H1 (cell line): ENCODE results near the gene FOXK1. TPM values are rescaled to one million over a fixed set of nuclear protein-coding genes. Genes with fewer than 3 reads are reported as not detected.

ENCODE experiments used
- CTCF ChIA-PET: fragments of 300-600 bp; sonication (Branson Sonifier 250); formaldehyde crosslinking; loops from one replicate; lab custom pipeline; 2021; ENCODE audit not compliant: partially characterized antibody; lab: Charles Lee
- POLR2A ChIA-PET: fragments of 300-600 bp; sonication (Branson Sonifier 250); formaldehyde crosslinking; loops from one replicate; lab custom pipeline; 2021; ENCODE audit warnings: inconsistent platforms; ENCODE audit not compliant: partially characterized antibody; lab: Charles Lee
- DNase-seq, 2 experiments: peaks; one replicate each; pipeline versions ENCODE4 v3.0.0 to v3.0.0-alpha.2; 2010 to 2022; ENCODE audit warnings: low spot score in 2 of 2, low read depth in 1 of 2, mixed read lengths in 1 of 2
- FAIRE-seq: peaks from 2 replicates; lab custom pipeline; 2011; peaks lifted over from hg19 to GRCh38; lab: Jason Lieb, UNC
- H2AFZ ChIP-seq: 2 replicates; pipeline ENCODE4 v1.8.1; 2012; ENCODE audit warnings: low read length, inconsistent platforms
- H2AK5ac ChIP-seq: 2 replicates; pipeline ENCODE4 v1.6.1; 2013; ENCODE audit warnings: low read depth, low read length
- H2BK120ac ChIP-seq: replicated peaks from 2 replicates; pipeline ENCODE3; 2013; ENCODE audit warnings: low read depth, low read length, inconsistent platforms
- H2BK12ac ChIP-seq: 2 replicates; pipeline ENCODE4 v1.6.1; 2013; ENCODE audit warnings: low read depth, low read length
- H2BK15ac ChIP-seq: 2 replicates; pipeline ENCODE4 v1.6.1; 2013; ENCODE audit warnings: low read length
- H2BK20ac ChIP-seq: 2 replicates; pipeline ENCODE4 v1.6.1; 2013; ENCODE audit warnings: low read length
- H2BK5ac ChIP-seq: 2 replicates; pipeline ENCODE4 v1.6.1; 2013; ENCODE audit warnings: low read depth, low read length
- H3K14ac ChIP-seq: 2 replicates; pipeline ENCODE4 v1.6.1; 2013; ENCODE audit warnings: inconsistent platforms; ENCODE audit not compliant: insufficient read length
- H3K18ac ChIP-seq: 2 replicates; pipeline ENCODE4 v1.6.1; 2013; ENCODE audit warnings: low read length; ENCODE audit errors: extremely low read depth
- H3K23ac ChIP-seq: 2 replicates; pipeline ENCODE4 v1.6.1; 2013; ENCODE audit warnings: inconsistent platforms; ENCODE audit not compliant: insufficient read length
- H3K23me2 ChIP-seq: 2 replicates; pipeline ENCODE4 v1.6.1; 2013; ENCODE audit warnings: low read depth, low read length
- H3K27ac ChIP-seq: 2 replicates; pipeline ENCODE4 v1.6.1; 2011; ENCODE audit warnings: low read depth, low read length, inconsistent platforms
- H3K27me3 ChIP-seq, 4 experiments: replicated peaks in 1 of 4; 1 replicate in 1 of 4; 2 replicates in 3 of 4; pipeline versions ENCODE4 v1.6.1 to v1.8.1; 2011 to 2013; ENCODE audit warnings: low read length in 3 of 4, mild to moderate bottlenecking in 3 of 4, inconsistent platforms in 2 of 4, mixed read lengths in 2 of 4, moderate library complexity in 1 of 4; ENCODE audit not compliant: control insufficient read depth in 3 of 4, insufficient read depth in 3 of 4; ENCODE audit errors: extremely low read depth in 1 of 4
- H3K36me3 ChIP-seq, 4 experiments: 2 replicates each; pipeline versions ENCODE4 v1.6.1 to v1.8.1; 2011 to 2013; ENCODE audit warnings: mild to moderate bottlenecking in 4 of 4, low read length in 3 of 4, moderate library complexity in 2 of 4, control low read depth in 1 of 4, inconsistent platforms in 1 of 4; ENCODE audit not compliant: insufficient read depth in 4 of 4, control insufficient read depth in 2 of 4
- H3K4ac ChIP-seq: replicated peaks from 2 replicates; pipeline ENCODE3; 2013; ENCODE audit warnings: low read length, low read depth, mixed read lengths, inconsistent platforms; ENCODE audit not compliant: insufficient read length
- H3K4me1 ChIP-seq, 4 experiments: replicated peaks in 1 of 4; 1 replicate in 1 of 4; 2 replicates in 3 of 4; pipeline versions ENCODE4 v1.6.1 to v1.8.1; 2011 to 2013; ENCODE audit warnings: low read length in 3 of 4, inconsistent platforms in 2 of 4, mixed read lengths in 1 of 4; ENCODE audit not compliant: insufficient read depth in 4 of 4, control insufficient read depth in 3 of 4
- H3K4me2 ChIP-seq, 2 experiments: 2 replicates each; pipeline versions ENCODE4 v1.6.1 to v1.8.1; 2011 to 2013; ENCODE audit warnings: low read depth in 2 of 2, low read length in 2 of 2, control low read depth in 1 of 2, inconsistent platforms in 1 of 2, mild to moderate bottlenecking in 1 of 2; ENCODE audit not compliant: insufficient read depth in 1 of 2
- H3K4me3 ChIP-seq, 4 experiments: fragments of 200-600, 300-600 bp in 1 of 4; sonication (generic), shearing (Covaris generic), sonication (Bioruptor Twin) in 1 of 4; 2 replicates each; pipeline versions ENCODE4 v1.5.1 to v1.8.1; 2011 to 2016; ENCODE audit warnings: low read length in 4 of 4, low read depth in 3 of 4, control low read depth in 2 of 4, inconsistent platforms in 2 of 4, mild to moderate bottlenecking in 2 of 4, mixed read lengths in 1 of 4, moderate library complexity in 1 of 4; ENCODE audit not compliant: insufficient read depth in 2 of 4; ENCODE audit errors: extremely low read depth in 1 of 4
- H3K56ac ChIP-seq: replicated peaks from 2 replicates; pipeline ENCODE3; 2013; ENCODE audit warnings: low read depth, mild to moderate bottlenecking, mixed read lengths, low read length, inconsistent platforms; ENCODE audit not compliant: insufficient read length
- H3K79me1 ChIP-seq: 2 replicates; pipeline ENCODE4 v1.6.1; 2013; ENCODE audit warnings: low read depth, low read length, control low read depth
- H3K79me2 ChIP-seq, 2 experiments: 2 replicates each; pipeline versions ENCODE4 v1.6.1 to v1.8.1; 2012 to 2013; ENCODE audit warnings: low read length in 2 of 2, mild to moderate bottlenecking in 2 of 2, inconsistent platforms in 1 of 2; ENCODE audit not compliant: insufficient read depth in 2 of 2, control insufficient read depth in 1 of 2
- H3K9ac ChIP-seq, 4 experiments: replicated peaks in 1 of 4; 1 replicate in 1 of 4; 2 replicates in 3 of 4; pipeline versions ENCODE4 v1.6.1 to v1.8.1; 2011 to 2013; ENCODE audit warnings: low read depth in 3 of 4, low read length in 3 of 4, control low read depth in 2 of 4, mild to moderate bottlenecking in 2 of 4, moderate library complexity in 2 of 4, inconsistent platforms in 1 of 4; ENCODE audit errors: extremely low read depth in 1 of 4
- H3K9me3 ChIP-seq, 2 experiments: 2 replicates each; pipeline versions ENCODE4 v1.6.1 to v1.8.1; 2012 to 2013; ENCODE audit warnings: mild to moderate bottlenecking in 2 of 2, moderate library complexity in 2 of 2, control low read depth in 1 of 2, inconsistent platforms in 1 of 2, low read depth in 1 of 2, low read length in 1 of 2, mixed read lengths in 1 of 2; ENCODE audit not compliant: insufficient read depth in 2 of 2
- H4K20me1 ChIP-seq, 2 experiments: replicated peaks in 1 of 2; 2 replicates each; pipeline versions ENCODE3 to v1.8.1; 2011 to 2013; ENCODE audit warnings: inconsistent platforms in 2 of 2, low read length in 2 of 2, mild to moderate bottlenecking in 1 of 2; ENCODE audit not compliant: insufficient read depth in 2 of 2, control insufficient read depth in 1 of 2
- H4K5ac ChIP-seq: 2 replicates; pipeline ENCODE4 v1.6.1; 2013; ENCODE audit warnings: low read length, low read depth, mixed read lengths, inconsistent platforms; ENCODE audit not compliant: insufficient read length
- H4K8ac ChIP-seq: 2 replicates; pipeline ENCODE4 v1.8.0; 2013; ENCODE audit warnings: mild to moderate bottlenecking, moderate library complexity, low read length, inconsistent platforms; ENCODE audit not compliant: insufficient read depth; ENCODE audit errors: extremely low read depth
- H4K91ac ChIP-seq: replicated peaks from 2 replicates; pipeline ENCODE3; 2013; ENCODE audit warnings: low read length, mixed read lengths, inconsistent platforms; ENCODE audit not compliant: insufficient read length
- ATF3 ChIP-seq: IDR thresholded peaks from 2 replicates; pipeline ENCODE4 v1.6.1; 2011; ENCODE audit warnings: low read depth, mild to moderate bottlenecking, low read length; ENCODE audit not compliant: insufficient read depth
- CBX5 ChIP-seq: fragments of 300-800, 300-1000 bp; sonication (generic); IDR thresholded peaks from 2 replicates; pipeline ENCODE4 v1.7.1; 2016; ENCODE audit warnings: antibody characterized with exemption, low read length, low read depth
- CHD1 ChIP-seq: IDR thresholded peaks from 2 replicates; pipeline ENCODE4 v1.6.1; 2012; ENCODE audit warnings: low read depth, low read length, improper control_type of control experiment
- CTBP2 ChIP-seq: IDR thresholded peaks from 2 replicates; pipeline ENCODE4 v1.7.0; 2011; ENCODE audit warnings: borderline replicate concordance, mild to moderate bottlenecking, moderate library complexity, mixed read lengths, low read length; ENCODE audit not compliant: insufficient read depth, insufficient read length
- HDAC2 ChIP-seq, 2 experiments: fragments of 300-600 bp in 1 of 2; sonication (generic) in 1 of 2; IDR thresholded peaks; 2 replicates each; pipeline ENCODE4 v1.6.1; 2011 to 2012; ENCODE audit warnings: low read depth in 2 of 2, low read length in 2 of 2, mild to moderate bottlenecking in 2 of 2, moderate library complexity in 2 of 2, borderline replicate concordance in 1 of 2, inconsistent platforms in 1 of 2
- POLR2A ChIP-seq, 2 experiments: IDR thresholded peaks; 1 replicate in 1 of 2; 2 replicates in 1 of 2; pipeline ENCODE4 v1.6.1; 2011; ENCODE audit warnings: low read depth in 2 of 2, low read length in 2 of 2, mild to moderate bottlenecking in 2 of 2; ENCODE audit errors: control extremely low read depth in 1 of 2
- POU5F1 ChIP-seq: IDR thresholded peaks from 2 replicates; pipeline ENCODE4 v1.6.1; 2011; ENCODE audit warnings: low read depth, mild to moderate bottlenecking, low read length, moderate library complexity
- RNF2 ChIP-seq: fragments of 200-900, 300-1000 bp; sonication (generic); IDR thresholded peaks from 2 replicates; pipeline ENCODE4 v1.7.1; 2016; ENCODE audit warnings: borderline replicate concordance, low read depth, mild to moderate bottlenecking, antibody characterized with exemption, low read length; ENCODE audit not compliant: poor library complexity, severe bottlenecking; ENCODE audit errors: missing control alignments
- TBP ChIP-seq: IDR thresholded peaks from 2 replicates; pipeline ENCODE4 v1.6.1; 2011; ENCODE audit warnings: low read depth, low read length, improper control_type of control experiment
- TCF12 ChIP-seq: IDR thresholded peaks from 2 replicates; pipeline ENCODE4 v1.6.1; 2011; ENCODE audit warnings: low read depth, mild to moderate bottlenecking, low read length
- WGBS, 2 experiments: shearing (Covaris generic) in 1 of 2; methylation state at CpG; one replicate each; pipeline versions ENCODE4 v1.1.6 to v1.1.7; 2013 to 2015; ENCODE audit warnings: low lambda C conversion rate in 2 of 2, mixed read lengths in 2 of 2, inconsistent platforms in 1 of 2, low coverage in 1 of 2, missing lambda C conversion rate in 1 of 2; ENCODE audit not compliant: insufficient replicate concordance in 2 of 2, insufficient coverage in 1 of 2, insufficient read length in 1 of 2; ENCODE audit errors: extremely low coverage in 1 of 2, missing lambda C conversion rate in 1 of 2; 5-methylcytosine and 5-hydroxymethylcytosine counted together
- polyA plus RNA-seq, 7 experiments: library from polyadenylated mRNA; depleted of rRNA in 3 of 7; stranded (reverse) in 5 of 7; unstranded in 2 of 7; fragments of >200 nt in 5 of 7; fragments of 200-250 nt in 2 of 7; gene quantifications; 1 replicate in 5 of 7; 2 replicates in 1 of 7; 4 replicates in 1 of 7; pipeline versions ENCODE4 v1.2.1 to v1.2.3, GENCODE V29; 2011 to 2013; ENCODE audit warnings: missing spikeins in 2 of 7, mixed read lengths in 2 of 7
- total RNA-seq: library from RNA; stranded (reverse); fragmentation: NEBNext Ultra II Directional; extraction: Animal tissue kit (Norgen Biotek cat#: 25700); gene quantifications from 2 replicates; pipeline ENCODE4 v1.2.1, GENCODE V29; 2021

The FOXK1 gene
- total and polyA plus RNA-seq, 2 of the 8 experiments (the other 6 are each of a cell fraction or from before 2014, with no cell fraction given) = 2.0 to 8.5 TPM

DNA sequence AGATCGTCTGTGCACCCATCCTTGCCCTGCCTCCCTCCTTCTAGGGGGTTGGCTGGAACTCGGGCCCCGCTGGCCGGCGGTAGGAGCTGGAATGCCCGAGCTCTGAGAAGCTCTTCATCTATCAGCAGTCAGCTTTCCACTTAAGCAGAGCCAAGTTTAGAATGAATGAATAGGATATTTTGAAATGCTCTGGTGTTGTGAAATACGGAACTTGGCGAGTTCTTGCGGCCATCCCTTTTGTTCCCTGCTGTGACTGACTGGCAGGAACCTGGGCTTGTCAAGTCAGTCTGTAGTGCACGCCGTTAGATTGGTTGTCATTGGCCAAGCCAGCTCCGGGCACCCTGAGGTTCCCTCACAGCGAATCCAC is 33.3 kb downstream of the FOXK1 start:
- Histone ChIP-seq H3K79me1 (peaks cover 9% of the 10 kb centered on the region), H3K4me3 (no peak overlapping the region), H4K5ac (no peak overlapping the region), H3K23ac (no peak overlapping the region), H3K4ac (no peak overlapping the region), H3K18ac (no peak overlapping the region), H4K91ac (no peak overlapping the region), H2AFZ (no peak overlapping the region), H2BK5ac (no peak overlapping the region), H4K20me1 (peaks cover 25 to 41% of the 10 kb centered on the region in 2 experiments), H2BK120ac (no peak overlapping the region), H2BK12ac (no peak overlapping the region), H3K4me1 (no peaks in the 10 kb centered on the region), H3K23me2 (no peaks in the 10 kb centered on the region; the same call in 1 of the 2 replicates), H4K8ac (no peak overlapping the region), H3K27ac (no peak overlapping the region), H3K4me2 (no peak overlapping the region), H3K14ac (no peak overlapping the region), H3K56ac (no peak overlapping the region), H3K36me3 (no peaks in the 10 kb centered on the region), H2AK5ac (no peak overlapping the region), H3K9me3 (peaks cover 0 to 12% of the 10 kb centered on the region in 2 experiments; a peak in 2 of 4 replicates), H2BK15ac (no peak overlapping the region), H3K79me2 (peaks cover 0 to 2% of the 10 kb centered on the region in 2 experiments; a peak in 1 of 4 replicates), H3K27me3 (peaks cover 13 to 35% (median 28%) of the 10 kb centered on the region in 4 experiments), H2BK20ac (no peak overlapping the region), H3K9ac (no peak overlapping the region)
- POLR2A ChIA-PET = no interaction called here
- no peak for DNase-seq
- FAIRE-seq = no peak
- CTCF ChIA-PET = interaction anchor here (1.3 kb wide), 1 partner anchor 21 kb away, joined by 3 read pairs; no protein-coding TSS in a partner anchor
- 91% methylated on average over 13 of the region's 13 CpGs; no CpG with 5 or more reads in 1 of the 2 experiments for WGBS, 2 experiments
- TF ChIP-seq CBX5 (no peak), RNF2 (no peak), POU5F1 (no peak), ATF3 (no peak), CHD1 (no peak), CTBP2 (no peak), POLR2A (IDR thresholded peaks at IDR 0.05; ENCODE audit: control extremely low read depth in 1 of 2, low read depth in 2 of 2, low read length in 2 of 2) (no peak), HDAC2 (IDR thresholded peaks at IDR 0.05; ENCODE audit: borderline replicate concordance in 1 of 2, low read depth in 2 of 2, low read length in 2 of 2) (no peak), TCF12 (no peak), TBP (no peak)
